Osteocyte (in vitro differentiated cells): ENCODE data around the gene PARN. TPM values are rescaled to one million over a fixed set of nuclear protein-coding genes. Genes with fewer than 3 reads are reported as not detected.

Experiments used
- DNase-seq: peaks from one replicate; pipeline ENCODE4 v3.0.0; 2021; ENCODE audit warnings: mixed read lengths; ENCODE audit not compliant: unreplicated experiment; ENCODE audit errors: extremely low spot score
- H3K27ac Mint-ChIP-seq: one replicate; pipeline ENCODE4 v1.8.0; 2021; ENCODE audit warnings: mild to moderate bottlenecking, mixed read lengths; ENCODE audit not compliant: unreplicated experiment
- H3K27me3 Mint-ChIP-seq: one replicate; pipeline ENCODE4 v1.8.0; 2021; ENCODE audit warnings: mixed read lengths; ENCODE audit not compliant: unreplicated experiment
- H3K36me3 Mint-ChIP-seq: one replicate; pipeline ENCODE4 v1.8.0; 2021; ENCODE audit warnings: mixed read lengths; ENCODE audit not compliant: unreplicated experiment
- H3K4me1 Mint-ChIP-seq: one replicate; pipeline ENCODE4 v1.8.0; 2021; ENCODE audit warnings: mixed read lengths; ENCODE audit not compliant: unreplicated experiment
- H3K4me3 Mint-ChIP-seq: one replicate; pipeline ENCODE4 v1.8.0; 2021; ENCODE audit warnings: mild to moderate bottlenecking, moderate library complexity, mixed read lengths; ENCODE audit not compliant: unreplicated experiment
- H3K9me3 Mint-ChIP-seq: one replicate; pipeline ENCODE4 v1.8.0; 2021; ENCODE audit warnings: mixed read lengths; ENCODE audit not compliant: unreplicated experiment
- CTCF ChIP-seq: fragments of 200-600 bp; sonication (generic); IDR thresholded peaks from 2 replicates; pipeline ENCODE4 v1.5.0; 2021; ENCODE audit warnings: antibody characterized with exemption, mild to moderate bottlenecking, moderate library complexity
- total RNA-seq: library from RNA; stranded (reverse); gene quantifications from 2 replicates; pipeline ENCODE4 v1.2.1, GENCODE V29; 2021

Gene PARN
- total RNA-seq, 1 donor from 2014 or later = 34.2 TPM

- Mint-ChIP-seq H3K9me3 (no peaks in the 10 kb centered on the region), H3K36me3 (no peaks in the 10 kb centered on the region), H3K27me3 (no peaks in the 10 kb centered on the region), H3K4me1 (peaks cover 13% of the 10 kb centered on the region), H3K4me3 (no peak overlapping the region), H3K27ac (no peak overlapping the region)
- DNase-seq = no peak
- TF ChIP-seq CTCF = no peak
Observed at GRCh38 chr16:14454391-14454790, 175.7 kb downstream of the PARN start.

GRCh38 chr16:14452066-14452465, 178.0 kb downstream of the PARN start:
- no peak for DNase-seq
- Mint-ChIP-seq H3K4me3 (no peak overlapping the region), H3K27me3 (no peaks in the 10 kb centered on the region), H3K36me3 (no peaks in the 10 kb centered on the region), H3K9me3 (no peaks in the 10 kb centered on the region), H3K4me1 (peaks cover 17% of the 10 kb centered on the region), H3K27ac (no peak overlapping the region)
- no peak for TF ChIP-seq CTCF

GRCh38 chr16:14450846-14451245, 179.2 kb downstream of the PARN start:
- no peak for DNase-seq
- Mint-ChIP-seq H3K27ac (no peak overlapping the region), H3K27me3 (no peaks in the 10 kb centered on the region), H3K4me3 (no peak overlapping the region), H3K36me3 (peaks cover 5% of the 10 kb centered on the region), H3K4me1 (peaks cover 20% of the 10 kb centered on the region), H3K9me3 (no peaks in the 10 kb centered on the region)
- no peak for TF ChIP-seq CTCF

GRCh38 chr16:14449790-14450480, 180.1 kb downstream of the PARN start:
- H3K27ac Mint-ChIP-seq = no peak overlapping the region
- H3K9me3 Mint-ChIP-seq = no peaks in the 10 kb centered on the region
- peaks cover 7% of the 10 kb centered on the region for H3K36me3 Mint-ChIP-seq
- H3K27me3 Mint-ChIP-seq = no peaks in the 10 kb centered on the region
- TF ChIP-seq CTCF = no peak
- no peak overlapping the region for H3K4me3 Mint-ChIP-seq
- no peak for DNase-seq
- H3K4me1 Mint-ChIP-seq = peaks cover 18% of the 10 kb centered on the region

- Mint-ChIP-seq H3K36me3 (peaks cover 7% of the 10 kb centered on the region), H3K4me3 (no peak overlapping the region), H3K27ac (no peak overlapping the region), H3K4me1 (peaks cover 15% of the 10 kb centered on the region), H3K9me3 (no peaks in the 10 kb centered on the region), H3K27me3 (no peaks in the 10 kb centered on the region)
- no peak for TF ChIP-seq CTCF
- no peak for DNase-seq
Observed at GRCh38 chr16:14449334-14449733, 180.7 kb downstream of the PARN start.
